DMS53 treated with DMSO at 0.1 percent for 48 hours (cell line): ENCODE results near the gene SCG3.

Source experiments
- DNase-seq: peaks from one replicate; lab custom pipeline; 2025; ENCODE audit not compliant: unreplicated experiment; lab: John Stamatoyannopoulos, UW

Gene SCG3

GRCh38 chr15:51726302-51727073 lies 45.2 kb downstream of the SCG3 start:
- peak; percentile 80 for DNase-seq

- no peak for DNase-seq
Observed at GRCh38 chr15:51727141-51727897, 46.0 kb downstream of the SCG3 start.

GRCh38 chr15:51731549-51732267 lies 50.4 kb downstream of the SCG3 start:
- no peak for DNase-seq

- no peak for DNase-seq
Observed at GRCh38 chr15:51732646-51733045, 51.3 kb downstream of the SCG3 start.

- DNase-seq = no peak
Observed at GRCh38 chr15:51735228-51736010, 54.1 kb downstream of the SCG3 start.

- DNase-seq = no peak
Observed at GRCh38 chr15:51736069-51736468, 54.8 kb downstream of the SCG3 start.

- DNase-seq = peak; percentile 42
Observed at GRCh38 chr15:51736751-51737521, 55.6 kb downstream of the SCG3 start.

GRCh38 chr15:51737522-51738305 lies 56.4 kb downstream of the SCG3 start, which contains the start of gene LYSMD2:
Gene LYSMD2, minus strand, starts transcription at chr15:51737655. Its CDS starts 33 bp downstream, at chr15:51737622.
- peak; percentile 42 for DNase-seq

- no peak for DNase-seq
Observed at GRCh38 chr15:51738553-51738952, 57.2 kb downstream of the SCG3 start.

- DNase-seq = no peak
Observed at GRCh38 chr15:51739061-51739712, 57.9 kb downstream of the SCG3 start.

- DNase-seq = no peak
Observed at GRCh38 chr15:51749307-51749706, 68.0 kb downstream of the SCG3 start.

- no peak for DNase-seq
Observed at GRCh38 chr15:51750186-51750585, 68.9 kb downstream of the SCG3 start.

- peak; percentile 52 for DNase-seq
Observed at GRCh38 chr15:51750792-51751696, 69.7 kb downstream of the SCG3 start, which contains the start of gene TMOD2. Gene TMOD2, plus strand, starts transcription at chr15:51751597. Its CDS starts 14,845 bp downstream, at chr15:51766442.

GRCh38 chr15:51751697-51752683 lies 70.7 kb downstream of the SCG3 start:
- peak; percentile 9 for DNase-seq

GRCh38 chr15:51752888-51753287 lies 71.6 kb downstream of the SCG3 start:
- DNase-seq = no peak

GRCh38 chr15:51754267-51754666 lies 73.0 kb downstream of the SCG3 start:
- no peak for DNase-seq
